Fibroblast of lung (primary cell): ENCODE measurements around the gene RIPOR3. TPM values are rescaled to one million over a fixed set of nuclear protein-coding genes. Genes with fewer than 3 reads are reported as not detected.
A peak's percentile ranks its signal among the peaks of the same experiment; 100 is the strongest.
"Not testable (repeated sequence)": the region's sequence is repeated elsewhere in the genome, so short reads cannot be mapped to it uniquely, and the experiment has no call there.

Source experiments
- DNase-seq, 2 donors: peaks; one replicate each; pipeline versions ENCODE4 v3.0.0 to v3.0.0-alpha.2; 2010; ENCODE audit warnings: low read depth in 2 of 2
- H2AFZ ChIP-seq: 2 replicates; pipeline ENCODE4 v1.5.1; 2012; ENCODE audit warnings: low read length, control low read depth, inconsistent platforms
- H3K27ac ChIP-seq: 2 replicates; pipeline ENCODE4 v1.5.1; 2011; ENCODE audit warnings: low read length, control low read depth; ENCODE audit not compliant: insufficient read depth
- H3K27me3 ChIP-seq: 2 replicates; pipeline ENCODE4 v1.5.1; 2011; ENCODE audit warnings: mild to moderate bottlenecking, low read length; ENCODE audit not compliant: control insufficient read depth, insufficient read depth
- H3K36me3 ChIP-seq: 2 replicates; pipeline ENCODE4 v1.5.1; 2011; ENCODE audit warnings: low read length; ENCODE audit not compliant: control insufficient read depth, insufficient read depth
- H3K4me1 ChIP-seq: 2 replicates; pipeline ENCODE4 v1.5.1; 2011; ENCODE audit warnings: low read length; ENCODE audit not compliant: control insufficient read depth, insufficient read depth; ENCODE audit errors: extremely low read depth
- H3K4me2 ChIP-seq: 2 replicates; pipeline ENCODE4 v1.5.1; 2011; ENCODE audit warnings: low read length, control low read depth; ENCODE audit not compliant: insufficient read depth; ENCODE audit errors: extremely low read depth
- H3K4me3 ChIP-seq, 4 experiments: fragments of 200-600 bp in 1 of 4; sonication (generic) in 1 of 4; replicated peaks in 1 of 4; 2 replicates each; pipeline ENCODE4 v1.5.1; 2011 to 2016; ENCODE audit warnings: low read length in 4 of 4, low read depth in 3 of 4, mild to moderate bottlenecking in 3 of 4, control low read depth in 2 of 4, inconsistent platforms in 1 of 4, mixed read lengths in 1 of 4; ENCODE audit not compliant: insufficient read depth in 1 of 4; ENCODE audit errors: control extremely low read depth in 1 of 4
- H3K79me2 ChIP-seq: 2 replicates; pipeline ENCODE4 v1.5.1; 2012; ENCODE audit warnings: mild to moderate bottlenecking, low read length, inconsistent platforms; ENCODE audit not compliant: control insufficient read depth, insufficient read depth
- H3K9ac ChIP-seq: 2 replicates; pipeline ENCODE4 v1.5.1; 2011; ENCODE audit warnings: mild to moderate bottlenecking, low read length, control low read depth; ENCODE audit not compliant: insufficient read depth
- H3K9me3 ChIP-seq: 2 replicates; pipeline ENCODE4 v1.5.1; 2012; ENCODE audit warnings: low read depth, low read length; ENCODE audit not compliant: control insufficient read depth, insufficient read depth
- H4K20me1 ChIP-seq: 2 replicates; pipeline ENCODE4 v1.5.1; 2011; ENCODE audit warnings: low read length; ENCODE audit not compliant: control insufficient read depth, insufficient read depth; ENCODE audit errors: extremely low read depth
- EZH2 ChIP-seq: IDR thresholded peaks from 2 replicates; pipeline ENCODE4 v1.5.1; 2012; ENCODE audit warnings: low read length, control low read depth, mild to moderate bottlenecking; ENCODE audit errors: missing control alignments
- polyA plus RNA-seq, 2 donors: library from polyadenylated mRNA; depleted of rRNA in 1 of 2; stranded (reverse) in 1 of 2; unstranded in 1 of 2; fragments of >200 nt; gene quantifications; 2 replicates each; pipeline ENCODE4 v1.2.1, GENCODE V29; 2011 to 2012; ENCODE audit warnings: missing spikeins in 1 of 2
- total RNA-seq: library from RNA; depleted of rRNA; stranded (reverse); fragments of >200 nt; gene quantifications from 2 replicates; pipeline ENCODE4 v1.2.1, GENCODE V29; 2014
- TF ChIP-seq, protein P1 (sequence below), 2 donors: IDR thresholded peaks in 1 of 2; conservative IDR thresholded peaks in 1 of 2; 1 replicate in 1 of 2; 2 replicates in 1 of 2; pipeline ENCODE4 v1.5.1; 2011 to 2012; ENCODE audit warnings: low read length in 2 of 2, control low read depth in 1 of 2, inconsistent platforms in 1 of 2, low read depth in 1 of 2, mild to moderate bottlenecking in 1 of 2

RIPOR3 gene
- total and polyA plus RNA-seq, 2 donors (not counting 1 experiment from before 2014, with no cell fraction given), result 2.0 to 4.1 TPM

DNA sequence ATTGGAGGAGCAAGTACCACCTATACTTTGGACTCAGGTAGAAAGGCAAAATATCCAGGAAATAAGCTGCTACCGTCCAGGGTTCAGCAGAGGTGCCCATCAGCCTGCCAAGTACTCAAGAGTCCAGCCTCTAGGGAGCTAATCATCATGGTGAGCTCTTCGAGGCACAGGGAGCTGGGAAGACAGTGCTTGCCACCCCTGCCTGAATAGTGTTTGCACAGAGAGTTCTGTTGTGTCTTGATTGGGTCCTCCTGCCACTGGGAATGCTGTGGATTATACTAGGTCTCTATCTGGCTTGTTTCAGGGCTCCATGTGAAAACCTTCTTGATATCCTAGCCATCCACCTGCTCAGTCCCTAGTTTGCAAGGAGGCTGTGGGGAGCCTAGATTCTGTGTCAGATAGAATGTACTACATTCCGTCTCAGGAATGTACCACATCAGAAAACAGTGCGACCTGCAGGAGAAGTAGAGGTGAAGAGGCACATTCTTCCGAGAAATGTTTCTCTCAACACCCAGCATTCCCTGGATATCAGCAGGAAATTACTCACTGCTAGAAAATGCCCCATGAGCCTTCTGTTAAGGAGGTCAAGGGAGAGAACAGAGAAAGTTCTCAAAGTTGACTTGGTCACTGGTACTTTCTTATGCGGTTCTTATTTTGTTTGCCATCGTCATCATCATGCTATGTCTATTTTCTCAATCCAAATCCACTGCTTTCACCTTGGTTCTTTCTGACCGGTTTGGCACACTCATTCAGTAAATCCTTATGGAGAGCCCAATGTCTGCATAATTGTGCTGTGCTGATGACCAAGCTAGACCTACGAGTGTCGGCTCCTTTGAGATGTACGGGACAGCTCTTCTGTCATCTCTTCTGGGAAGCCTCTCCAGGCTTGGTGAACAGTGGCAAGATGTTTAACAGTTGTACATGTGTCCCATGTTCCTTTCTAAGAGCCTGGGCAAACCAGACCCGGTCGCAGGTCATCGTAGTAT is 150.4 kb downstream of the RIPOR3 start:
- Histone ChIP-seq H3K4me3 (no peak overlapping the region), H3K27me3 (no peaks in the 10 kb centered on the region), H3K27ac (peak overlapping the region; percentile 81), H3K4me2 (peak overlapping the region; percentile 33), H4K20me1 (no peaks in the 10 kb centered on the region), H3K36me3 (no peaks in the 10 kb centered on the region), H3K4me1 (peaks cover 25% of the 10 kb centered on the region), H3K9ac (no peak overlapping the region), H2AFZ (no peak overlapping the region), H3K9me3 (no peaks in the 10 kb centered on the region), H3K79me2 (peaks cover 75% of the 10 kb centered on the region)
- peak; percentile 79 to 99 for DNase-seq
- TF ChIP-seq EZH2, result no peak
- TF ChIP-seq, protein P1, sequence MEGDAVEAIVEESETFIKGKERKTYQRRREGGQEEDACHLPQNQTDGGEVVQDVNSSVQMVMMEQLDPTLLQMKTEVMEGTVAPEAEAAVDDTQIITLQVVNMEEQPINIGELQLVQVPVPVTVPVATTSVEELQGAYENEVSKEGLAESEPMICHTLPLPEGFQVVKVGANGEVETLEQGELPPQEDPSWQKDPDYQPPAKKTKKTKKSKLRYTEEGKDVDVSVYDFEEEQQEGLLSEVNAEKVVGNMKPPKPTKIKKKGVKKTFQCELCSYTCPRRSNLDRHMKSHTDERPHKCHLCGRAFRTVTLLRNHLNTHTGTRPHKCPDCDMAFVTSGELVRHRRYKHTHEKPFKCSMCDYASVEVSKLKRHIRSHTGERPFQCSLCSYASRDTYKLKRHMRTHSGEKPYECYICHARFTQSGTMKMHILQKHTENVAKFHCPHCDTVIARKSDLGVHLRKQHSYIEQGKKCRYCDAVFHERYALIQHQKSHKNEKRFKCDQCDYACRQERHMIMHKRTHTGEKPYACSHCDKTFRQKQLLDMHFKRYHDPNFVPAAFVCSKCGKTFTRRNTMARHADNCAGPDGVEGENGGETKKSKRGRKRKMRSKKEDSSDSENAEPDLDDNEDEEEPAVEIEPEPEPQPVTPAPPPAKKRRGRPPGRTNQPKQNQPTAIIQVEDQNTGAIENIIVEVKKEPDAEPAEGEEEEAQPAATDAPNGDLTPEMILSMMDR (conservative IDR thresholded peaks at IDR 0.05 in 1 of 2, IDR thresholded peaks at IDR 0.05 in 1 of 2; ENCODE audit: low read depth in 1 of 2, low read length in 2 of 2), result no peak

DNA sequence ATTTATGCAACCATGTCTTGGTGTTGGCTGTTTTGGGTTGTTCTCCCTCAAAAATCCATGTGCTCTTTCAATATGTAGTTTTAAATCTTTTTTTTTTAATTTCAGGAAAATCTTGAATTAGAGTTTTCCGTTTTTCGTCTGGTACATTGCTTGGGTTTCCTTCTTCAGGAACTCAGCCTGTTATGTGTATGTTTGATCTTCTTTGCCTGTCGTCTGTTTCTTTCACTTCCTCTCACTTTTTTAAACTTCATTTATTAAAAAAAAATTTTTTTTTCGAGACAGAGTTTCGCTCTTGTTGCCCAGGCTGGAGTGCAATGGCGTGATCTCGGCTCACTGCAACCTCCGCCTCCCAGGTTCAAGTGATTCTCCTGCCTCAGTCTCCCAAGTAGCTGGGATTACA is 151.5 kb downstream of the RIPOR3 start:
- peaks cover 31% of the 10 kb centered on the region for H3K4me1 ChIP-seq
- H3K36me3 ChIP-seq, H3K9me3 ChIP-seq, H3K4me2 ChIP-seq, DNase-seq, H3K9ac ChIP-seq, H3K4me3 ChIP-seq, H2AFZ ChIP-seq, H3K27ac ChIP-seq, H3K27me3 ChIP-seq, H4K20me1 ChIP-seq: not testable (repeated sequence)
- H3K79me2 ChIP-seq, result peaks cover 75% of the 10 kb centered on the region

DNA sequence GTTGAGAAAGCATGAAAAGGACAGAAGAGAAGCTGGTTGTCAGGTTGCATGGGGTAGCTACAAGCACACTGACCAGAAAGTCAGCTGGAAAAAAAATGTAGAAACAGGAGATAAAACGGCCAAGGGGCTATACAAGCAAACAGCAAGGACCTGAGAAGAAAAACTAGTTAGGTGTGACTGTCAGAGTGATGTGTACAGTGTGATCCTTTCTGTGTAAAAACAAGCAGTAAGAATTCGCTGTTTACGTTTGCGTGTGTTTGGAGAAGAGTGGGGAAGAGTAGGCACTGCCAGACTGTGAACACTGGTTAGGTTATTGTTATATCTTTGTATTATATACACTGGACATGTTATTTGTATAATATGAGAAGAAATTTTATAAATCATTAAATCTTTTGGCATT is 153.1 kb downstream of the RIPOR3 start:
- H2AFZ ChIP-seq, result no peak overlapping the region
- TF ChIP-seq, protein P1 (conservative IDR thresholded peaks at IDR 0.05 in 1 of 2, IDR thresholded peaks at IDR 0.05 in 1 of 2; ENCODE audit: low read depth in 1 of 2, low read length in 2 of 2), result no peak
- no peak for TF ChIP-seq EZH2
- no peaks in the 10 kb centered on the region for H3K9me3 ChIP-seq
- H3K36me3 ChIP-seq, result no peaks in the 10 kb centered on the region
- DNase-seq, result no peak
- H3K4me2 ChIP-seq, result no peak overlapping the region
- no peaks in the 10 kb centered on the region for H4K20me1 ChIP-seq
- H3K27ac ChIP-seq, result no peak overlapping the region
- H3K4me1 ChIP-seq, result peaks cover 31% of the 10 kb centered on the region
- H3K9ac ChIP-seq, result no peak overlapping the region
- no peaks in the 10 kb centered on the region for H3K27me3 ChIP-seq
- H3K4me3 ChIP-seq, result no peak overlapping the region
- H3K79me2 ChIP-seq, result peaks cover 75% of the 10 kb centered on the region
